Ovary (tissue), 9 donors: ENCODE data around the gene SCAPER. TPM values are rescaled to one million over a fixed set of nuclear protein-coding genes. Genes with fewer than 3 reads are reported as not detected.

Experiments used
- DNase-seq, 5 donors: peaks; one replicate each; pipeline ENCODE4 v3.0.0-alpha.2; 2019 to 2020
- H3K27ac ChIP-seq, 2 donors: fragments of 200-600 bp; one replicate each; pipeline versions ENCODE4 v1.5.1 to v1.8.0; 2019 to 2022
- H3K27me3 ChIP-seq: fragments of 200-600 bp; one replicate; pipeline ENCODE4 v1.8.0; 2022
- H3K36me3 ChIP-seq: fragments of 200-600 bp; sonication (generic); one replicate; pipeline ENCODE4 v1.5.1; 2019
- H3K4me1 ChIP-seq: one replicate; pipeline ENCODE4 v1.8.1; 2013; ENCODE audit warnings: mild to moderate bottlenecking, moderate library complexity; ENCODE audit not compliant: insufficient read depth
- H3K4me3 ChIP-seq: fragments of 200-600 bp; sonication (generic); one replicate; pipeline ENCODE4 v1.5.1; 2017
- H3K9me3 ChIP-seq, 2 donors: fragments of 200-600 bp in 1 of 2; sonication (generic) in 1 of 2; one replicate each; pipeline versions ENCODE4 v1.5.1 to v1.8.1; 2013 to 2019; ENCODE audit warnings: mild to moderate bottlenecking in 1 of 2, moderate library complexity in 1 of 2
- CTCF ChIP-seq, 3 donors: fragments of 450-650 bp in 2 of 3; fragments of 200-600 bp in 1 of 3; IDR thresholded peaks; one replicate each; pipeline versions ENCODE4 v1.5.1 to v1.8.0; 2016 to 2022; ENCODE audit warnings: antibody characterized with exemption in 3 of 3, mild to moderate bottlenecking in 1 of 3
- EP300 ChIP-seq: sonication (generic); formaldehyde crosslinking; IDR thresholded peaks from one replicate; pipeline ENCODE4 v1.6.1; 2017; ENCODE audit warnings: antibody characterized with exemption
- POLR2A ChIP-seq: fragments of 450-650 bp; IDR thresholded peaks from one replicate; pipeline ENCODE4 v1.6.1; 2017; ENCODE audit warnings: antibody characterized with exemption, mild to moderate bottlenecking, moderate library complexity
- WGBS, 3 donors: extraction: QIAGEN DNeasy Blood & Tissue Kit in 1 of 3; methylation state at CpG; one replicate each; pipeline versions ENCODE4 v1.1.5 to v1.1.7; 2013 to 2017; 5-methylcytosine and 5-hydroxymethylcytosine counted together
- intact Hi-C, 4 donors: fragments of 100-400 bp; cut with DNase I; formaldehyde crosslinking; loops; one replicate each; pipeline versions ENCODE4 v1.11.0 to v1.15.1; 2022 to 2023
- polyA plus RNA-seq, 2 donors: library from polyadenylated mRNA; stranded (reverse); fragments of 200-250 nt in 1 of 2; fragments of 350-450 nt in 1 of 2; fragmentation: Illumina TruSeq in 1 of 2; extraction: RNeasy Lipid Tissue Mini Kit (QIAGEN cat#74804) in 1 of 2; gene quantifications; one replicate each; pipeline ENCODE4 v1.2.3, GENCODE V29; 2013 to 2014
- total RNA-seq, 7 donors: library from RNA; depleted of rRNA in 2 of 7; stranded (reverse); fragments of >200 nt in 2 of 7; fragmentation: NEBNext Ultra II Directional in 3 of 7; extraction: Animal tissue kit (Norgen Biotek cat#: 25700) in 3 of 7; gene quantifications; one replicate each; pipeline versions ENCODE4 v1.1.0 to v1.2.4, GENCODE V29; 2016 to 2023
- donor health status: DM: no; HTN: no; CAD: no; lungs with moderate emphysema.
- donor health status: DM: no; HTN: no; CAD: no.
- donor health status: Bipolar disorder and iron deficiency.
- donor health status: DM: yes; HTN: yes; CAD: no.
- donor health status: DM: no; HTN: no; CAD: no.
- donor health status: DM: yes; HTN: yes; CAD: no.

Gene SCAPER
- total and polyA plus RNA-seq, 9 donors = 13.7 to 45.8 (median 27.9) TPM

GRCh38 chr15:76366714-76367113, 538.4 kb downstream of the SCAPER start:
- no peak overlapping the region for H3K27ac ChIP-seq
- DNase-seq = no peak
- 93 to 100% (median 93%) methylated on average over 1 of the region's 1 CpG for WGBS, 3 donors
- TF ChIP-seq POLR2A (no peak), CTCF (IDR thresholded peaks at IDR 0.05) (no peak), EP300 (no peak)
- no peaks in the 10 kb centered on the region for H3K4me1 ChIP-seq
- no peaks in the 10 kb centered on the region for H3K9me3 ChIP-seq
- intact Hi-C loops = no loop called here
- no peaks in the 10 kb centered on the region for H3K27me3 ChIP-seq
- no peak overlapping the region for H3K4me3 ChIP-seq
- no peaks in the 10 kb centered on the region for H3K36me3 ChIP-seq

- Histone ChIP-seq H3K4me1 (no peaks in the 10 kb centered on the region), H3K4me3 (no peak overlapping the region), H3K27ac (no peak overlapping the region), H3K9me3 (no peaks in the 10 kb centered on the region), H3K27me3 (no peaks in the 10 kb centered on the region), H3K36me3 (no peaks in the 10 kb centered on the region)
- intact Hi-C loops = no loop called here
- WGBS, 3 donors = 75 to 80% (median 75%) methylated on average over 2 of the region's 2 CpGs
- DNase-seq = no peak
- TF ChIP-seq POLR2A (no peak), EP300 (no peak), CTCF (IDR thresholded peaks at IDR 0.05) (no peak)
These were observed 541.9 kb downstream of the SCAPER start for GRCh38 chr15:76363251-76363650.

GRCh38 chr15:76360416-76360815, 544.7 kb downstream of the SCAPER start:
- DNase-seq = no peak
- Histone ChIP-seq H3K27me3 (no peaks in the 10 kb centered on the region), H3K9me3 (no peaks in the 10 kb centered on the region), H3K4me1 (no peaks in the 10 kb centered on the region), H3K4me3 (no peak overlapping the region), H3K36me3 (no peaks in the 10 kb centered on the region), H3K27ac (no peak overlapping the region)
- TF ChIP-seq EP300 (no peak), CTCF (IDR thresholded peaks at IDR 0.05) (no peak), POLR2A (no peak)
- intact Hi-C loops = no loop called here
- 87 to 93% (median 92%) methylated on average over 3 of the region's 3 CpGs for WGBS, 3 donors

- TF ChIP-seq POLR2A = no peak
- no peak for TF ChIP-seq CTCF (IDR thresholded peaks at IDR 0.05)
- TF ChIP-seq EP300 = no peak
- no peaks in the 10 kb centered on the region for H3K9me3 ChIP-seq
- H3K27me3 ChIP-seq = no peaks in the 10 kb centered on the region
- H3K4me3 ChIP-seq = no peak overlapping the region
- H3K4me1 ChIP-seq = no peaks in the 10 kb centered on the region
- no peaks in the 10 kb centered on the region for H3K36me3 ChIP-seq
- WGBS, 3 donors = 64 to 89% (median 88%) methylated on average over 3 of the region's 3 CpGs
- intact Hi-C loops = no loop called here
- DNase-seq = no peak
- no peak overlapping the region for H3K27ac ChIP-seq
These were observed 546.0 kb downstream of the SCAPER start for GRCh38 chr15:76359152-76359551.

- intact Hi-C loops = no loop called here
- H3K27ac ChIP-seq = no peak overlapping the region
- H3K27me3 ChIP-seq = no peaks in the 10 kb centered on the region
- no peaks in the 10 kb centered on the region for H3K36me3 ChIP-seq
- no peak overlapping the region for H3K4me3 ChIP-seq
- whole genome bisulfite sequencing, 3 donors = 94 to 98% (median 96%) methylated on average over 3 of the region's 3 CpGs
- H3K4me1 ChIP-seq = no peaks in the 10 kb centered on the region
- no peaks in the 10 kb centered on the region for H3K9me3 ChIP-seq
- DNase-seq = no peak
- TF ChIP-seq POLR2A = no peak
- TF ChIP-seq EP300 = no peak
- TF ChIP-seq CTCF (IDR thresholded peaks at IDR 0.05) = no peak
These were observed 546.7 kb downstream of the SCAPER start for GRCh38 chr15:76358453-76358852.
